IPS-20b (cell line): ENCODE results near the gene IP6K1.
"Not testable (repeated sequence)": the region's sequence is repeated elsewhere in the genome, so short reads cannot be mapped to it uniquely, and the experiment has no call there.

Experiments
- H3K27ac ChIP-seq: one replicate; pipeline ENCODE4 v1.5.1; 2013; ENCODE audit warnings: low read length
- H3K27me3 ChIP-seq: 2 replicates; pipeline ENCODE4 v1.6.1; 2013; ENCODE audit warnings: mild to moderate bottlenecking, low read length, inconsistent platforms; ENCODE audit not compliant: insufficient read depth
- H3K36me3 ChIP-seq: 2 replicates; pipeline ENCODE4 v1.6.1; 2013; ENCODE audit warnings: low read depth, mild to moderate bottlenecking, inconsistent platforms, low read length, moderate library complexity; ENCODE audit not compliant: insufficient read depth
- H3K4me1 ChIP-seq: 2 replicates; pipeline ENCODE4 v1.6.1; 2013; ENCODE audit warnings: mild to moderate bottlenecking, control low read depth, inconsistent platforms, low read length, moderate library complexity; ENCODE audit not compliant: insufficient read depth
- H3K4me3 ChIP-seq: 2 replicates; pipeline ENCODE4 v1.5.1; 2013; ENCODE audit warnings: mild to moderate bottlenecking, low read length, inconsistent platforms
- H3K9ac ChIP-seq: 2 replicates; pipeline ENCODE4 v1.6.1; 2013; ENCODE audit warnings: low read depth, mild to moderate bottlenecking, inconsistent platforms, low read length, moderate library complexity
- H3K9me3 ChIP-seq: 2 replicates; pipeline ENCODE4 v1.6.1; 2013; ENCODE audit warnings: mild to moderate bottlenecking, low read depth, low read length, inconsistent platforms; ENCODE audit not compliant: insufficient read depth

The IP6K1 gene

DNA sequence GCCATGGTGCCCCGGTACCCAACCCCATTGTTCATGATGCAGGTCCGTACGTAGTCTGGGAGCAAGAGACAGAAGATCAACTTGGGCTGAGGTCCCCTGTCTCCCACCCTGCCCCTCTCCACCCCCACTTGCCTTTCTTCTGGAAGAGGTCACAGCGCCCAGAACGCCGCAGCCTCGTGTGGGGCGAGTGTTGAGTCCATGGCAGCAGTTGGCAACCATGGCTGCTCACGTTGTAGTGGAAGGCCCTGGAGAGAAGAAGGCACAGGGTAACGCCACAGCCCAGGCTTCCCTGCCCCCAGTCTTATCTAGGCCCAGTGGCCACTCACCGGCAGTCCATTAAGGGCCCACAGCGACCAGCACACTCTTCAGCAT lies 98.9 kb downstream of the IP6K1 start:
- Histone ChIP-seq H3K9ac (peak overlapping the region; percentile 79; the same call in 1 of the 2 replicates), H3K4me3 (peak overlapping the region; percentile 74), H3K36me3 (peaks cover 21% of the 10 kb centered on the region)
- H3K9me3 ChIP-seq, H3K4me1 ChIP-seq, H3K27ac ChIP-seq, H3K27me3 ChIP-seq: not testable (repeated sequence)

- H3K27ac ChIP-seq, H3K9me3 ChIP-seq, H3K4me1 ChIP-seq, H3K27me3 ChIP-seq: not testable (repeated sequence)
- H3K9ac ChIP-seq, result peak overlapping the region; percentile 79; the same call in 1 of the 2 replicates
- peaks cover 26% of the 10 kb centered on the region for H3K36me3 ChIP-seq
- H3K4me3 ChIP-seq, result peak overlapping the region; percentile 74
Measured at GRCh38 chr3:49686769-49687423, 99.4 kb downstream of the IP6K1 start.

- Histone ChIP-seq H3K36me3 (peaks cover 32% of the 10 kb centered on the region), H3K9ac (peak overlapping the region; percentile 79; the same call in 1 of the 2 replicates), H3K4me3 (peak overlapping the region; percentile 74)
- H3K9me3 ChIP-seq, H3K27ac ChIP-seq, H3K27me3 ChIP-seq, H3K4me1 ChIP-seq: not testable (repeated sequence)
Measured at GRCh38 chr3:49686346-49686745, 100.0 kb downstream of the IP6K1 start.

- peaks cover 37% of the 10 kb centered on the region for H3K36me3 ChIP-seq
- not testable (repeated sequence) for H3K27me3 ChIP-seq, H3K4me1 ChIP-seq, H3K9me3 ChIP-seq, H3K4me3 ChIP-seq, H3K27ac ChIP-seq, H3K9ac ChIP-seq
Measured at GRCh38 chr3:49685846-49686245, 100.5 kb downstream of the IP6K1 start.

GRCh38 chr3:49685103-49685502 lies 101.2 kb downstream of the IP6K1 start:
- H3K27ac ChIP-seq, H3K9ac ChIP-seq, H3K4me3 ChIP-seq, H3K4me1 ChIP-seq, H3K9me3 ChIP-seq, H3K27me3 ChIP-seq: not testable (repeated sequence)
- H3K36me3 ChIP-seq, result peaks cover 44% of the 10 kb centered on the region

DNA sequence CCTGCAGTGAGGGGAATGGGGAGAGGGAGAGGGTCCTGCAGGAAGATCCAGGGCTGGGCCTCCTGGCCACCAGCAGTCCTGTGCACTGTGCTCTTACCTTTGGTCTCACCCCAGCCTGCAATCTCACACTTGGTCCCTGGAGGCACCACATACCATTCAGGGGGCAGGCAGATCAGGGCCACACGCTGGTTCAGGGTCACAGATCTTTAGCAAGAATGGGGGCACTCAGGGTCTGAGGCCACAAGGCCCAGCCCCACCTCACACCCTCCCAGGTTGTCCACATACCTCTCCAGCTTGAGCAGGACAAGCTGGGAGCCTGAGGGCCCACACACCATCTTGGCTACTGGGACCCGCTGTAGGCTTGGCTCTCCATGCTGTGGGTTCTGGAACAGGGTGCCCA lies 101.9 kb downstream of the IP6K1 start:
- not testable (repeated sequence) for H3K4me3 ChIP-seq, H3K9ac ChIP-seq, H3K27ac ChIP-seq, H3K9me3 ChIP-seq, H3K27me3 ChIP-seq, H3K4me1 ChIP-seq
- H3K36me3 ChIP-seq, result peaks cover 51% of the 10 kb centered on the region

DNA sequence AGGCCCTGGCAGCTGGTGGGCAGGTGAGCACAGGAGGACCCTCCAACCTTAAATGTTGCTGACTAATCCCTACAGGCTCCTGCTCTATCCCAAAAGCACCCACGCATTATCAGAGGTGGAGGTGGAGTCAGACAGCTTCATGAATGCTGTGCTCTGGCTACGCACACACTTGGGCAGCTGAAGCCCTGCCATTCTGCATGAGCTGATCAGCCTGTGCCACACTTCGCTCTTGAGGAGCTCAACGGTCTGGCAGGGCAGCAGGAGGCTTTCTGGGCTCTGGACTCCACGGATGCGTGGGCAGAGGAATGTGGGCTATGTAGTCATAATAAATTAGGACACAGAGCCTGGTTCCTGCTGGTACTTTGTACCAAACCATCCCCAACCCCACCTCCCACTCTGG lies 103.2 kb downstream of the IP6K1 start:
- no peaks in the 10 kb centered on the region for H3K9me3 ChIP-seq
- H3K27ac ChIP-seq, result no peak overlapping the region
- H3K4me1 ChIP-seq, result no peaks in the 10 kb centered on the region
- H3K9ac ChIP-seq, result no peak overlapping the region
- peaks cover 64% of the 10 kb centered on the region for H3K36me3 ChIP-seq
- no peaks in the 10 kb centered on the region for H3K27me3 ChIP-seq
- no peak overlapping the region for H3K4me3 ChIP-seq

DNA sequence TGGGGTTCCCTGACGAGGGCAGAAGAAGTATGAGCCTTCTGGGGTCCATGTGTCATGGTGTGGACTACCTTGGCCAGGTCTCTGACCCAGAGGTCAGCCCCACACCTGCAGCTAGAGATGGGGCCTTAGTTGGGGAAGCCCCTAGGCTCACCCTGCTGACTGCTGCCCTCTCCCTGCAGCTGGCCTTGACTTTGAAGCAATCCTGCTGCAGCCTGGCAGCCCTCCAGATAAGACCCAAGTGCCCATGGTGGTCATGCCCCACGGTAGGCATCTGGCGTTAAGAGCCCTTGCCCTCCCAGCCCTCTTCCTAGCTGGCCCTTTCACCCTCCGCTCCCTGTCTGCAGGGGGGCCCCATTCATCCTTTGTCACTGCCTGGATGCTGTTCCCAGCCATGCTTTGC lies 104.8 kb downstream of the IP6K1 start:
- Histone ChIP-seq H3K27me3 (no peaks in the 10 kb centered on the region), H3K27ac (no peak overlapping the region), H3K36me3 (peaks cover 80% of the 10 kb centered on the region), H3K9me3 (no peaks in the 10 kb centered on the region), H3K4me3 (no peak overlapping the region), H3K9ac (no peak overlapping the region), H3K4me1 (no peaks in the 10 kb centered on the region)

- H3K9me3 ChIP-seq, result no peaks in the 10 kb centered on the region
- peaks cover 83% of the 10 kb centered on the region for H3K36me3 ChIP-seq
- no peak overlapping the region for H3K9ac ChIP-seq
- no peaks in the 10 kb centered on the region for H3K27me3 ChIP-seq
- H3K27ac ChIP-seq, result no peak overlapping the region
- no peaks in the 10 kb centered on the region for H3K4me1 ChIP-seq
- H3K4me3 ChIP-seq, result no peak overlapping the region
Measured at GRCh38 chr3:49681232-49681522, 105.2 kb downstream of the IP6K1 start.

- H3K4me3 ChIP-seq, result no peak overlapping the region
- H3K9me3 ChIP-seq, result no peaks in the 10 kb centered on the region
- no peaks in the 10 kb centered on the region for H3K4me1 ChIP-seq
- peaks cover 89% of the 10 kb centered on the region for H3K36me3 ChIP-seq
- H3K27me3 ChIP-seq, result no peaks in the 10 kb centered on the region
- no peak overlapping the region for H3K9ac ChIP-seq
- no peak overlapping the region for H3K27ac ChIP-seq
Measured at GRCh38 chr3:49680493-49681231, 105.7 kb downstream of the IP6K1 start.

DNA sequence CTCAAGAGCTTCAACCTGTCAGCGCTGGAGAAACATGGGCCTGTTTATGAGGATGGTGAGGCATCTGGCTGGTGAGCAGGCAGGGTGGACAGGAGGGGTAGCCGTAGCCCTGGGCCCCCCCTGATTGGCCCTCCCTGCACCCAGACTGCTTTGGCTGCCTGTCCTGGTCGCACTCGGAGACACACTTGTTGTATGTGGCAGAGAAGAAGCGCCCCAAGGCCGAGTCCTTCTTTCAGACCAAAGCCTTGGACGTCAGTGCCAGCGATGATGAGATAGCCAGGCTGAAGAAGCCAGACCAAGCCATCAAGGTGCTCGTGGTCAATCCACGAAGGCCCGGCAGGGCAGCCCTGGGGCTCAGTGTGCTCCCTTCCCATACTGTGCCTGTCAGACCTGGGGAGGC lies 110.4 kb downstream of the IP6K1 start:
- Histone ChIP-seq H3K9ac (no peak overlapping the region), H3K27me3 (no peaks in the 10 kb centered on the region), H3K36me3 (peaks cover 55% of the 10 kb centered on the region)

GRCh38 chr3:49674497-49674983 lies 111.8 kb downstream of the IP6K1 start:
- Histone ChIP-seq H3K36me3 (peaks cover 42% of the 10 kb centered on the region), H3K4me3 (peak overlapping the region; percentile 91), H3K27me3 (no peaks in the 10 kb centered on the region), H3K27ac (no peak overlapping the region), H3K9ac (peak overlapping the region; percentile 91), H3K4me1 (0 out of 2 replicates have a peak, but pooled peaks cover 4% of the 10 kb centered on the region), H3K9me3 (no peaks in the 10 kb centered on the region)

More for the DNA sequence above, 110.4 kb downstream of the IP6K1 start:
- no peaks in the 10 kb centered on the region for H3K9me3 ChIP-seq
- H3K27ac ChIP-seq, result no peak overlapping the region
- 0 out of 2 replicates have a peak, but pooled peaks cover 4% of the 10 kb centered on the region for H3K4me1 ChIP-seq
- H3K4me3 ChIP-seq, result no peak overlapping the region
